ENCODE results near the gene LAMA2.

DNA sequence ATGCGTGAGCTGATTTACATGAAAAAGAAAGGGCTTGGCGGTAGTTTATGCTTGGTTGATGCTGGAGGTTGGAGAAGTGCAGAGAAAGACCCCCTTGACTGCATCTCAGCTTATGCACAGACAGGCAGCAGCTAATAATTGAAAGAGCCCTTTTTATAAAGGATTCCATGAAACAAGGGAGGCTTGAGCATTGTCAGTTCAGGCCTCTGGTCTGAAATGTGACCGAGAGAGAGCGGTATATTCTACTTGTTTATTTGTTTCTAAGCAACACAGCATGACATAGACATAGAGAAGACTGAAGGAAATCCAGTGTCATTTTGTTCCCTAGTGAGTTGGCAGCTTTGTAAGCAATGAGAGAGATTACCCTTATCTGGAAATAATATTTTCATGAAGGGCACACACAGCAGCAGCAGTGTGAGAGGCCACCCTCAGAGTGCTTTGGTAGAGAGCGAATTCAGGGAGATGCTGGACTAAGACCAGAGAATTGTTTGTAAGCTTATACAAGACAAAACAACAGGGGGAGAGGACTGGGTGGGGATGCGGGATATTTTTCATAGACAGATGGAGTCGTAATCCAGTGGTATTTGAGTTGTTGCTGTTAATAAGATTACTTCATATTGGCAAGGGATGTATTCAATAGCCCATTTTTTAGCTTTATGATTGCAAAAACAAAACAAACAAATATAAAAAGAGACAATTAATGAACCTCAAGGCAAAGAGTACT is 34.6 kb upstream of the LAMA2 start:
- TF ChIP-seq ERF (CRISPR knock-in tag; IDR thresholded peaks at IDR 0.05) (no peak), EZH2 (conservative IDR thresholded peaks at IDR 0.05; ENCODE audit: low read depth, low read length) (no peak), ETV6 (CRISPR knock-in tag; conservative IDR thresholded peaks at IDR 0.05) (no peak), JUNB (CRISPR knock-in tag; IDR thresholded peaks at IDR 0.05; ENCODE audit: borderline replicate concordance) (no peak), ZNF326 (CRISPR knock-in tag; IDR thresholded peaks at IDR 0.05; ENCODE audit: borderline replicate concordance) (no peak), CREM (IDR thresholded peaks at IDR 0.05) (no peak), CREM (CRISPR knock-in tag; IDR thresholded peaks at IDR 0.05) (no peak), TMF1 (CRISPR knock-in tag; IDR thresholded peaks at IDR 0.05; ENCODE audit: low read depth) (no peak), MZF1 (CRISPR knock-in tag; IDR thresholded peaks at IDR 0.05; ENCODE audit: borderline replicate concordance) (no peak), MTA1 (CRISPR knock-in tag; IDR thresholded peaks at IDR 0.05; ENCODE audit: borderline replicate concordance) (no peak), SUZ12 (IDR thresholded peaks at IDR 0.05; ENCODE audit: low read depth, low read length) (no peak), PAF1 (CRISPR knock-in tag; IDR thresholded peaks at IDR 0.05) (no peak), ISX (CRISPR knock-in tag; conservative IDR thresholded peaks at IDR 0.05) (no peak)
- TF ChIP-seq, protein P1, sequence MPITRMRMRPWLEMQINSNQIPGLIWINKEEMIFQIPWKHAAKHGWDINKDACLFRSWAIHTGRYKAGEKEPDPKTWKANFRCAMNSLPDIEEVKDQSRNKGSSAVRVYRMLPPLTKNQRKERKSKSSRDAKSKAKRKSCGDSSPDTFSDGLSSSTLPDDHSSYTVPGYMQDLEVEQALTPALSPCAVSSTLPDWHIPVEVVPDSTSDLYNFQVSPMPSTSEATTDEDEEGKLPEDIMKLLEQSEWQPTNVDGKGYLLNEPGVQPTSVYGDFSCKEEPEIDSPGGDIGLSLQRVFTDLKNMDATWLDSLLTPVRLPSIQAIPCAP (CRISPR knock-in tag; IDR thresholded peaks at IDR 0.05; ENCODE audit: low read depth): no peak

All from HepG2 (cell line).